Osteocyte (in vitro differentiated cells): Measurements from ENCODE around the gene FAM78B. TPM values are rescaled to one million over a fixed set of nuclear protein-coding genes. Genes with fewer than 3 reads are reported as not detected.

Experiments
- DNase-seq: peaks from one replicate; pipeline ENCODE4 v3.0.0; 2021; ENCODE audit warnings: mixed read lengths; ENCODE audit not compliant: unreplicated experiment; ENCODE audit errors: extremely low spot score
- H3K27ac Mint-ChIP-seq: one replicate; pipeline ENCODE4 v1.8.0; 2021; ENCODE audit warnings: mild to moderate bottlenecking, mixed read lengths; ENCODE audit not compliant: unreplicated experiment
- H3K27me3 Mint-ChIP-seq: one replicate; pipeline ENCODE4 v1.8.0; 2021; ENCODE audit warnings: mixed read lengths; ENCODE audit not compliant: unreplicated experiment
- H3K36me3 Mint-ChIP-seq: one replicate; pipeline ENCODE4 v1.8.0; 2021; ENCODE audit warnings: mixed read lengths; ENCODE audit not compliant: unreplicated experiment
- H3K4me1 Mint-ChIP-seq: one replicate; pipeline ENCODE4 v1.8.0; 2021; ENCODE audit warnings: mixed read lengths; ENCODE audit not compliant: unreplicated experiment
- H3K4me3 Mint-ChIP-seq: one replicate; pipeline ENCODE4 v1.8.0; 2021; ENCODE audit warnings: mild to moderate bottlenecking, moderate library complexity, mixed read lengths; ENCODE audit not compliant: unreplicated experiment
- H3K9me3 Mint-ChIP-seq: one replicate; pipeline ENCODE4 v1.8.0; 2021; ENCODE audit warnings: mixed read lengths; ENCODE audit not compliant: unreplicated experiment
- total RNA-seq: library from RNA; stranded (reverse); gene quantifications from 2 replicates; pipeline ENCODE4 v1.2.1, GENCODE V29; 2021
- TF ChIP-seq, protein P1 (sequence below): fragments of 200-600 bp; sonication (generic); IDR thresholded peaks from 2 replicates; pipeline ENCODE4 v1.5.0; 2021; ENCODE audit warnings: antibody characterized with exemption, mild to moderate bottlenecking, moderate library complexity

The FAM78B gene
- total RNA-seq, 1 donor from 2014 or later = 0.51 TPM

DNA sequence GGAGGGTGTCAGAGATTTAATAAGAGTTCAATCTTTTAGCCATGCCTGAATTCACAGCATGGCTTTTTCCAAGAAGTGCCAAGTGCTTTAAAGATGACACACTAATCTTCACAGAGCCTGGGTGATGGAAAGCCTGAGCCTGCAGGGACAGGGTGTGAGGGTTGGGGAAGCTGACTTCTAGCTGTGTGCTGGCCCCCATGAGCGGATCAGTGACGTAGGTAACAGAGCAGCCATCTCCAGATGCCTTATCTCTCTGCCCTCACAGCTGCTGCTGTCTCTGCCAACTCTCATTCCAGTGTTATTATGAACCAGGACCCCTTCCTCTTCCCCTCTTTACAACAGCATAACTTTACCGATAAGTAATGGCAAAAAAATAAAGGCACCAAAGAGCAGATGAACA lies 30.6 kb downstream of the FAM78B start:
- DNase-seq = no peak
- Mint-ChIP-seq H3K27me3 (no peaks in the 10 kb centered on the region), H3K4me3 (no peak overlapping the region), H3K36me3 (no peaks in the 10 kb centered on the region), H3K9me3 (peaks cover 5% of the 10 kb centered on the region), H3K27ac (no peak overlapping the region), H3K4me1 (no peaks in the 10 kb centered on the region)
- TF ChIP-seq, protein P1, sequence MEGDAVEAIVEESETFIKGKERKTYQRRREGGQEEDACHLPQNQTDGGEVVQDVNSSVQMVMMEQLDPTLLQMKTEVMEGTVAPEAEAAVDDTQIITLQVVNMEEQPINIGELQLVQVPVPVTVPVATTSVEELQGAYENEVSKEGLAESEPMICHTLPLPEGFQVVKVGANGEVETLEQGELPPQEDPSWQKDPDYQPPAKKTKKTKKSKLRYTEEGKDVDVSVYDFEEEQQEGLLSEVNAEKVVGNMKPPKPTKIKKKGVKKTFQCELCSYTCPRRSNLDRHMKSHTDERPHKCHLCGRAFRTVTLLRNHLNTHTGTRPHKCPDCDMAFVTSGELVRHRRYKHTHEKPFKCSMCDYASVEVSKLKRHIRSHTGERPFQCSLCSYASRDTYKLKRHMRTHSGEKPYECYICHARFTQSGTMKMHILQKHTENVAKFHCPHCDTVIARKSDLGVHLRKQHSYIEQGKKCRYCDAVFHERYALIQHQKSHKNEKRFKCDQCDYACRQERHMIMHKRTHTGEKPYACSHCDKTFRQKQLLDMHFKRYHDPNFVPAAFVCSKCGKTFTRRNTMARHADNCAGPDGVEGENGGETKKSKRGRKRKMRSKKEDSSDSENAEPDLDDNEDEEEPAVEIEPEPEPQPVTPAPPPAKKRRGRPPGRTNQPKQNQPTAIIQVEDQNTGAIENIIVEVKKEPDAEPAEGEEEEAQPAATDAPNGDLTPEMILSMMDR = no peak

GRCh38 chr1:166133857-166134256 lies 32.9 kb downstream of the FAM78B start:
- Mint-ChIP-seq H3K36me3 (no peaks in the 10 kb centered on the region), H3K27me3 (no peaks in the 10 kb centered on the region), H3K4me1 (no peaks in the 10 kb centered on the region), H3K4me3 (no peak overlapping the region), H3K27ac (no peak overlapping the region), H3K9me3 (peaks cover 5% of the 10 kb centered on the region)
- no peak for DNase-seq
- TF ChIP-seq, protein P1 = no peak

GRCh38 chr1:166133276-166133841 lies 33.4 kb downstream of the FAM78B start:
- no peaks in the 10 kb centered on the region for H3K36me3 Mint-ChIP-seq
- no peaks in the 10 kb centered on the region for H3K27me3 Mint-ChIP-seq
- no peak overlapping the region for H3K4me3 Mint-ChIP-seq
- H3K9me3 Mint-ChIP-seq = peaks cover 5% of the 10 kb centered on the region
- TF ChIP-seq, protein P1 = peak; percentile 20
- no peak overlapping the region for H3K27ac Mint-ChIP-seq
- DNase-seq = no peak
- H3K4me1 Mint-ChIP-seq = no peaks in the 10 kb centered on the region

- DNase-seq = no peak
- Mint-ChIP-seq H3K4me3 (no peak overlapping the region), H3K36me3 (no peaks in the 10 kb centered on the region), H3K4me1 (no peaks in the 10 kb centered on the region), H3K9me3 (peaks cover 5% of the 10 kb centered on the region), H3K27me3 (no peaks in the 10 kb centered on the region), H3K27ac (no peak overlapping the region)
- TF ChIP-seq, protein P1 = no peak
Measured at GRCh38 chr1:166132496-166132895, 34.3 kb downstream of the FAM78B start.

DNA sequence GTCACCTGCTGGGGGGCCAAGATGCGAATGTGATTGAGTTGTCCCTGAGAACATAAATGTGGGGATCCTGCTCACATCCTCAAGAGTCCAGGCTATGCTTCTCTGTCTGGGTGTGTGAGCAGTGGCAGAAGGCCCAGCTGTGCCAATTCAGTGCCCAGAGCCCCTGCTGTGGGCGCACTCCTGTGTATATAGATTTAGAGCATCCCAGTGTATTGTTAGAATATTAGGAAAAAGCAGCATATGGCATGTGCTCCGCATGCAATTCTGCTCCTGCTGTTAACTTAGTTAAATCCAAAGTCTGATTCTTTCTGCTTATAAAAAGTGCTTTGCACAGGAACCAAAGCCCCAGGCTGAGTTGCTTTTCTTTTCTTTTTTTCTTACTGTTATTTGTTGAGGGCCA lies 37.8 kb downstream of the FAM78B start:
- H3K4me3 Mint-ChIP-seq = no peak overlapping the region
- peaks cover 5% of the 10 kb centered on the region for H3K9me3 Mint-ChIP-seq
- H3K27ac Mint-ChIP-seq = no peak overlapping the region
- no peaks in the 10 kb centered on the region for H3K36me3 Mint-ChIP-seq
- TF ChIP-seq, protein P1 = no peak
- H3K27me3 Mint-ChIP-seq = no peaks in the 10 kb centered on the region
- no peak for DNase-seq
- no peaks in the 10 kb centered on the region for H3K4me1 Mint-ChIP-seq
